Suppressor macrophage treated with lipopolysaccharide for 1 hour (primary cell): ENCODE measurements around the gene ALKAL2.

Experiments
- DNase-seq, 3 donors: peaks; one replicate each; pipeline ENCODE4 v3.0.0-alpha.2; 2020 to 2022

ALKAL2 gene

DNA sequence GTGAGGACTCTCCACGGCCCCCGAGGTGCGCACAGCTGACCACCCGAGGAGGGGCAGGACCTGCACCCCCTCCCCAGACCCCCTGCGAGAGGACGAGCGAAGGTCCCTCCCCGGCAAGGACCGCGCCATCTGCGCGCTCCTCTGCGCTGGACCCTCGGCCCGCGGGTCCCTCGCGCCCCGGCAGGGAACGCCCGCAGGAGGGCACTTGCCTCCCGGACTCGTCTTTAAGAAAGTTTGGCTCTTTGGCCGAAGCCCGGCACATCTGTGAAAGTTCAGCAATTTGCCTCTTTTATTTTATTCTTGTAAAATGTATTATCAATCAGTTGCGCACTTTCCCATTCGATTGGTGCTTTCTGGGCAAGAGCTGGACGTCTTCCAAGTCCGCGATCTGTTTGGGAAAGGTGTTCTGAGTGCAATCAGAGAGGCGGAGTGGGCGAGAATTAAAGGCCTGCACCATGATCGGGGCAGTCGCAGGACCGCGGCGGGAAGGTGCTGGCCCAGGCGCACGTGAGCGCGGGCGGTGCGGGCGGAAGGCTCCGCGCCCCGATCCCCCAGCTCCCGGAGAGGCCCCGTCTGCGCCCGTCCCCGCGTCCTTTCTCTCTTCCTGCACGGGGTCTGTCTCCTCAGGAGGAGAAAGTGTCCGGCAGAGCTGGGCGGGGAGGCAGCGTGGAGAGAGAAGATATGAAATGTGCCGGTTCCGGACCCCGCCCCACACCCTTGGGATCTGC is 1.6 kb upstream of the ALKAL2 start:
- DNase-seq: peak in 1 of 3 donors; percentile 34

DNA sequence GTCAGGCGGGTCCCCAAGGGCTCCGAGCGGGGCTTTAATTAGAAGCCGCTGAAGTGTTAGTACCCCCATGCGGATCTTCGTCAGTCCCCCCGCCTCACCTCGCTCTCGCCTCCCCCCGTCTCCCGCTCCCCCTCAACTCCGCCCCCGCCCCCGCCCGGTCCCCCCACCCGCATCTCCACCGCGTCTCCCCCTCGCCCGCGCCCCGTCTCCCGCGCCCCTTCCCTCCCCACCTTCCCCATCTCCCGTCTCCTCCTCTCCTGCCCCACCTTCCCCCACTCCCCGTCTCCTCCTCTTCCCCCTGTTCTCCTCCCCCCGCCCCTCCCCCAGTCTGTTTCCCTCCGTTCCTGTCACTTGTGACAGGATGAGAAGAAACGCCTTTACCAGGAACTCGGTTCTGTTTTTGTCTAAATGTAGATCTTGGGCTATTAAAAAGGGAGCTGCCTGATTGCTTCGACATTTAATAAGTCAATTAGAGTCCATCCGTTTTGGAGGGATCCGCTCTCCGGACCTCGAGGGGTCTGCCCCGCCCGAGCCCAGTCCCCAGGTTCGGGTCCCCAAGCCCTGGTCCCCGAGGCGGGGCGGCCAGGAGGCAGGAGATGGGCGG is 969 bp upstream of the ALKAL2 start:
- DNase-seq: peak in 1 of 3 donors; percentile 3

DNA sequence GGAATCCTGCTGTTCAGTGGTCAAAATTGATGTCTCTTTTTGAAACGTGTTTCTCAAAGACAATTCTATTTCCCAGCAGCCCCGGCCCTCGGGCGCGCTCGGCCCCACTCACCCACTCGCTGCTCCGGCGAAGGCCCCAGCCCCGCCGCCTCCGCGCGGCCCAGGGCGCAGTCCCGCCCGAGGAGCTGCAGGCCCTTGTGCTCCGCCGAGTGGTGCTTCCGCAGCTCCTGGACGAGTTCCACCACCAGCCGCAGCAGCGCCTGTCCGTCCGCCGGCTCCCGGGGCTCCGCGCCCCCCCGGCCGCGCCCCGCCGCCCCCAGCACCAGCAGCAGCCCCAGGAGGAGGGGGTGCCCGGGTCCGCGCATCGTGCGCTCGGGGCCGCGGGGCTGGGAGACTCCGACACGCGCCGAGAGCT is 413 bp downstream of the ALKAL2 start:
- peak in 2 of 3 donors; percentile 20 to 61 for DNase-seq

DNA sequence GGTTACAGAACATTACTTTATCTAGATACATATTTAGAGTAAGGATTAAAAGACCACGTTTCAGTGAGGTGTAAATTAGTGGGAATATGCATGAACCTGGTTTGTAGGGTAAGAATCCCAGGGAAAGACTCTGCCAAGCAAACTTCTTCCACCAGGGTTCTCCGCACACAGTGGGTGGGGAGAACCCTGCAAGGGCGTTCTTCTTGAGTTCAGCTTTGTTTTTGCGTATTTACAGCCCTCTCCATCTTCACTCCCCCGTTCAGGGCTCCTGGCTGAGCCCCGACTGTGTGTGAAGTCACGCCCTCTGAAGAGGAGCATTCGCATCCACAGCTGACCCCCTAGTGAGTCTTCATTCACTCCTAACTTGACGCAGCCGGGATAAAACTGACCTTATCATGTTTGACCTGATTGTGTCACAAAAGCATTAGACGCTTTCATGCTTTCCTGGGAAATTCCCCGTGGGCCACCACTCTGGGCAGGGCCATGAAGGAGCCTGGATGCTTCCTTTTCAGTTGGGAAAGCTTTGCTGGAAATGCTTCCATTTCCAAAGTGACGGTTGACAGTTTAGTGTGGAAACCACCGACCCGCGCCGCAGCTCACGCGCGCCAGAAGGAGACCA is 1.0 kb downstream of the ALKAL2 start:
- peak; percentile 35 to 76 (median 67) for DNase-seq

DNA sequence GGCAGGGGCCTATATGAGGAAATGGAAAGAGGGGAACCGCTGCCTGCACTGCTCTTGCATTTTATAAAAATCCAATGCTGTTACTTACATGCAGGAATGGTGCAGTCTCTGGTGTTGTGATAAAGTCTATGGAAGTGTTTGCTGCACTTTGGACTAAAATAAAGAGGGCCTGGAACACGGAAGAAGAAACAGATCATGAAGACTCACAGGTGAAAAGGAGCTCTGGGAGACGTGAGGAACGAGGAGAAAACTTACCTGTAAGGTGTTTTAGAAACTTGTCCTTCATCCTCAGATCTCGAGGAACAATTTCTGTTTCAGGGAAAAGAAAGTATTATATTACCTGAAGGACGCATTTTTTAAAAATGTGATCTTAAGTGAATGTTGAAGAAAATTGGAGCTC is 1.9 kb downstream of the ALKAL2 start:
- no peak for DNase-seq

DNA sequence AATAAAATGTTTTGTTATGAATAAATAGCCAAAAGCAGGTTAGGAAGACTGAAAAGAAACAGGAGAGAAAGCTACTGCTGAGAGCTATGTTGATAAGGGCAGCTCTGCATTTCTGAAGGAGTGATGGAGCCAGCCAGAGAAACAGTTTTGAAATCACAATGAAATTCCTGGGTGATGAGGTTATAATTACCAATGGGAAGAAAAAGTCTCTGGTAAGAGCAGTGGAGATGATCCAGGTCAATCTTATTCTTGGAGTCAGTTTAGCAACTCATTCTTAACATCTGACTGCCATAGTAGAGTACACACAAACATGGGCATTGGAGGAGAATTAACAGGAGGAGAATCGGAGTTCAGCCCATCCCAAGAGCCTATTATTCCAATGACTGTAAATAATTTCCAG is 2.4 kb downstream of the ALKAL2 start:
- no peak for DNase-seq

DNA sequence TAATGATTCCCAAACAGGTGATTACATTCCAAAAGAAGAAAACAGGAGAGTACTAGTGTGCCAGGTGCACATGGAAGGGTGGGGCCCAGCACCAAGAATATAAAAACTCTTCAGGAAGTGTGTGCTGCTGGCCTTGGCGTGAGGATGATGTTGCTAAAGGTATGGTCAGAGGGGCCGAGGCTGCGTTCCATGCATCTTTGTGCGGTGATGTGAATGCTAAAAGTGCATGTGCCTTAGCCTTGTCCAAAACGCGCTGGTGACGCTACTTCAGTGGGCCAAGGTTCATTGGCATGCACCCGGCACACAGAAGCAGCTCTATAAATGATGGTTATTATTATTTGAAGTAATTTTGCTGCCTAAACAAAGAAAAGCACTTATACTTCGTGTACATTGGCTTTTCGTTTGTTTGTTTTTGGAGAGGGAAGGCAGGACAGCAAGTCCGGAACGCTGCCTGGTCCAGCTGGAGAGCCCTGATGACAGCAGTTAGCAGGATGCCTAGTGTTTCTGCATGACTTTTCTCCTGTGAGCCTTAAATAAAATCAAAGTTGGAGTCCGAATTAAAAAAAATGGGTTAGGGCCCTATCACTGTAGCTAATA is 2.9 kb downstream of the ALKAL2 start:
- no peak for DNase-seq

DNA sequence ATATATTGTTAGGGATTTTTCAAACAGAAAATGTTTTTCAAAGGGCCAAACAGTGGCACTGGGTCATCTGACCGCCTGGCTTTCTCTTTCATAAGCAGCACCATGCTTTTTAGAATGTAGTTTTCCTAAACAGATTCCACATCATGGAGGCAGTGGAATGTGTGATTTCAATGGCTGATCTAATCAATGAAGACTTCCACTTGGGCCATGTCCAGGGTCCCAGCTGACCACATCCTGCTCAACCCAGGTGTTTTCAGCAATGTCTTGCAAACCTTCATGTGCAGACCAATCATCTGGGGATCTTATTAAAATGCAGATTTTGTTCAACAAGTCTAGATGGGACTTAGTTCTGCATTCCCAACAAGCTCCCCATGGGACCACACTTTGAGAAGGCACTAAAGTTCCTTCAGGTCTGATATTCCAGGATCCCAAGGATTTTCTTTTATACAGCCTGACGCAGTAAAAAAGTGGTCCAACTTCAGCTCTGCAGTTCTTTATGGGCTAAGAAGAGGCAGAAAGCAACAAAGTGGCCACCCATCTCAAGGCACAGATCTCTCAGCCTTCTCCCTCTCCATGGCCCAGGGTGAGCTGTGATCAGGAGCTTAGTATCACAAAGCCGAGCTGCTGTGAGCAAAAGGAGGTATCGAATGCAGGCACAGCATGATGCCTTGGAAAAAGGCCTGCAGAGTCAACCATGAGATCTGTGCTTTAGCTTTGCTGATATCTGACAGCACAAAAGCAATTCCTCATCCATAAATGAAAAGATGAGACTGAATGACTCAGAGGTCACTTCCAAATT is 3.7 kb downstream of the ALKAL2 start:
- DNase-seq: no peak

DNA sequence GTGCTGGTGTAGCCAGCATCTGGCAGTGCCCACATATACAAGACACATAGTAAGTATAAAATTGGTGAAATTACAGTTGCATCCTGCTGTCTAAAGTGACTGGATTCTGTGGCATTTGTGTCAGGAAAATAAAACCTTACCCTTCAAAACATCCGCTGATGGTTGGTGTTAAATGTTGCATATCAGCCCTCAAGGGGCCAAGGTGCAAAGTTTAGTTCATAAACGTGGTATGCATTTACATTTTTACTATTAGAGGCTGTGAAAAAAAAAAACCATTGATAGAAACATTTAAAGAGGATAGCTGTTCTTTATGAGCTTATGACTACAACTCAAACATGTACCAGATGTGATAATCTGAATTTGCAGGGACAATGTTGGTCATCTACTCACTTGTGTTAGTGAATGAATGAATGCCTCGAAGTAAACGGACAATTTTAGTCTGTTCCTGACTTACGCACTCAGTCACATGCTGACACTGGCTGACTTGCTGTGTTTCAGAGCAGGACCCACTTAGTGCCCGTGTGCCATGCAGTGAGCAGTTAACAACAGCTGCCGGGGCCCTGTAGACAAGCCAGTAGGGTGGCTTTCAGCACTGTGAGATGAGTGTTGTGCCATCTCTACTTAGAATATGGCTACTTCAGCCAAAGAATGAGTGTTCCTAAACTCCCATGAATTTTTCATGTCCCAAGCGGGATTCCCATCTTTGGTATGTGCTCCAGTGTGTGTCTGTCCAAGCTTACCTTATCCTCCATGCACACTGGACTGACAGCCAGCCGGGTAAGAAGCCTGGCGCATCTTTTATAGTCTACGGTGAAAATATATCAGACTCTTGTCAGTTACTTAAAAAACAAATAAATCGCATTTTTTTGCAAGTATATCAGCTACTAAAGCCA is 5.3 kb downstream of the ALKAL2 start:
- DNase-seq: no peak

DNA sequence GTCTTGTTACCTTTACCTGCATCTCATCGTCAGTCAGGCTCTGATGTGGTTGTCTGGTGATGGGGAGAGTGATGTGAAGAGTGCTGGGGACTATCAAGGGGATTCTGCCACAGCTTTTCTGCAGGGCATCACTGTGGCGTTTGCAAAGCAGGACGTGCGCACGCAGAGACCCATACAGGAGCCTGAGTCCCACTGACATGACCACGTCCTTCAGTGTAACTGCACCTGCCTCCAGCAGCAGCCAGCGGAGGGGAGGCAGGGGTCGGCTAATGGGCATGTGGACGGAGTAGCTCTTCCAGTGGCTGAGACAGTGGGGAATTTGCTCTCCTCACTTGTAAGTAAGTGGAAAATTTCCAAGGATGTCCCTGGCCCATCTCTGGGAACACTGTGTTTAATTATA is 6.5 kb downstream of the ALKAL2 start:
- no peak for DNase-seq

DNA sequence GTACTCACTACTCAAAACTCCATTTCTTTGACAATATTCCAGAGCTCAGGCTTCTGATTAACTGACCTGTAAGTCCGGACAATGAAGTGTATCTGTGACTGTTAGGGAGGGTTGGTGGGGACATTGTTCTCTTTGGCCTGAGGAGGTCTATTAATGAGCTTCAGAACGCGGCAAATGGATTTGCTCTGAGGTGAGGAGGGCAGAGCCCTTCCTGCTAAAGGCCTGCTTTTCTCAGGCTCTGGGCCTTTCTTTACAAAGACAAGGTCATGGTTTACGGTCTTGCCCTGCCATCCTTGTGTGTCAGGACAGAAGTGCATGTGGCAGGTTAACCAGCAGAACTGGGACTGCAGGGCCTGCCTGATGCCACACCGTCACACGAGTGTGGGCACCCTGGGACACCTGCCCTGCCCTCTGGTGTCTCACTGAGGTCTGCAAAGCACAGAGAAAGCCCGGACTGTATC is 7.2 kb downstream of the ALKAL2 start:
- no peak for DNase-seq

DNA sequence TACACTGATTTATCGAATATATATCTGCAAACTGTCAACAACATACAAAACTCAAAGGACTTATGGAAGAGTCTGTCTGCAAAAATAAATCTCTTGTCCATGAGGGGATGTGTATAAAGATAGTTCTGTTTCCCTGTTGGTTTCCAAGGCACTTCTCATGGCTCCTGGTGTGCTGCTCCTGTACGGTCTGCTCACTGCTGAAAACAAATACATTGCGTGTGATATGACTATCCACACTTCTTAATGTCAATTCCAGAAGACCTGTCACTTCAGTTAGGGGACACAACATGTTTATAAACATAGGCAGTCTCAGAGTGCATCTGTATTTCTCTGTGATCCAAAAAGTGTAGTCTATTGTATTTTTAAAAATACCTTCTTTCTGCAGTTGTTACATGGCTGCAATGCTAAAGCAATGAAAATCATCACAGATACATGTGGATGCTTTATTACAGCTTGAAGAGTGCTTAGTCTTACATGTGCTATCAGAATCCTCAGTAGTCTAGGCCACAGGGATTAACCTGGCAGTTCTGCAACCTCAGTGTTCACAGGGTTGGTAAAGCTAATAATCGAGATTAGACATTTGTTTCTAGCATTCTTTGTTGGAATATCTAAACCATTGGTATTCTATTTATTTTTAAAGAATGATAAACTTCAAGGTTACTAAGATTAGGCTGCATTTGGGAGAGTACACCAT is 7.8 kb downstream of the ALKAL2 start:
- DNase-seq: no peak

DNA sequence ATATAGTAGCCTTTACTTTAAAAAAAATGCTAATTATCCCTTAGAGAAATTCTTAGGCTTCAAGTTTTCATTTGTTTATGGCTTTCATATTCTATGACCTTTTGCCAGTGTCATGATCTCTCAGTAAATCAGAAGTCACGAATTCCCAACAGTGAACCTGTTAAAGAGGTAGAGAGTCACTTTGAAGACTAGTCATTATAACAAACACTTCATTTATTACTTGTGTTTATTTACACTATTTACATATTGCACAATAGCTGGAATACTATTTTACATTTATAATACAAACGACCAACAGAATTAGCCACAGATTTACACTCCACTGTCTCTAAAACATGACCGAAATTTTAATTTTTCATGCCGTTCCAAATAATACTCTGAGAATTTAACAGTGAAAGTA is 8.5 kb downstream of the ALKAL2 start:
- DNase-seq: no peak

DNA sequence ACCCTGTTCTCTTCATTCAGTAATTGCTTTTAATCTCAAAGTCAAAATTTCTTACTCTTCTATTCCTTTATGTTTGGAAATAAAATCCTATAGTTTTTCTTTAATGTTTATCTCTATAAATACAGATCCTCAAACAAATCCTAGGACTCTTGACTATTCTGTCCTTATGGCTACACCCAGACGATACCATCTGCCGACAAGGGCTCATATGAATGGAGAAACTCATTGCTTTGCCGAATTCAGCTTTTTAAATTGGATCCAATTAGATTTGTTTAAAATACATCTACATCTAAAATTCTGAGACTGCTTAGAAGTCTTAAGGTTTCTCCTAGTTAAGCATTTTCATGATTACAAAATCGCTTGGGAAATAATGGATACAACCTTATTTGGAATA is 9.0 kb downstream of the ALKAL2 start:
- DNase-seq: no peak

DNA sequence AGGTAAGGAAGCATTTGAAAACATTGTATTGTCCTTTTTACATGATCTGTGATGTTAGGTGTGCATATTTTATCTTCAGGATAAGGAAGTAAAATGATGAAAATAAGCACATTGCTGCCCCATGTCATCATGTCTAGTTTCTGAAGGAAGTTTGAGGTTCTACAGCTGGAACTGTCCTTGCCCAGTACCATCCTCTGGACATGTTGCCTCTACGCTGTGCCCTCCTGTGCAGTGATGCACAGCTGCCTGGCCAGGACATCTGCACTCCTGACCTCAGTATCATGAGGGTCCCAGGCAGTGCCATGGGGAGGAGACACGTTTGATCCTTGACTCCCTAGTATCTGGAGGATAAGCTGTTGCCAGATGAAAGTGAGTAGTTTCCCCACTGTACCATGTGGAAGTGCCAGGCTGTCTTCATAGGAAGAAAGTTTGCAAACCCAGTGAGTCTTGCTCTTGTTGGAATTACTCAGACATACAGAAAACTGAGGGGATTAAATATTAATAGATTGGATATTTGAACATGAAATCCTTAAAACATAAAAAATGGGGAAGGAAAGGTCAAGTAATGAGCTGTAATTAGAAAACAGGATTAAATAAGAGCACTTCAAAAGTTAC is 9.5 kb downstream of the ALKAL2 start:
- no peak for DNase-seq

DNA sequence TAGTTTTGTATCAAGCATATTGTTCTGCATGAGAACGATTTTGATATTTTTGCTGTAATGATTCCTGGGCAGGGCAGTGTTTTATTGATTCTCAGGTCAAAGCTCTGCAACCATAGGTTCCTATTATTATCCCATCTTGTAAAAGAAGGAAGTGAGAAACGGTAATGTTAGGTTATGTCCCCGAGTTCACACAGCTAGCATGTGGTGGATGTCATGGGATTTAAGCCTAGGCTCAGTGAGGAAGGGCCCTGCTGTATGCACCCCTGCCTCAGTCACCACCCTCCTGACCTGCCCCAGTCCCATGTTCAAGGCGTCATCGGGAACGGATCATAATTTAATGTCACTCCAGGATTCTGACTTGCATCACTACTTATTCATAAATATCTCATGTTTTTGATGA is 12.4 kb downstream of the ALKAL2 start:
- peak in 2 of 3 donors; percentile 12 to 43 for DNase-seq

DNA sequence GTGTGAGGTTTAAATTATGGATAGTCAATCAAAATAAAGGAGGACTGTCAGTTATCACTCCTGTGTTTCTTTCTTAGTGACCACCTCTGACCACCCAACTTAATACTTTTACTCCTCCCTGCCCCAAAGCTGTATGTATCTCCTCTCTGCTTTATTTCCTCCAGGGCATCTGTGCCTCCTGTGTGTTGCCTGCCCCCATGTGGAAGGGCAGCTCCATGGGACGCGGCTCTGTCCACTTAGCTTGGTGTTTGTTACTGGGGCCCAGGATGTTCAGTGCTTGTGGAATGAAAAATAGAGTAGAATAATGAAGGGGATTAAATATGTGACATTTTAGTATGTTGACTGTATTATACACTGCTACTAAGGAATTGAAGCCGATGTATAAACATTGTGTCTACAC is 13.4 kb downstream of the ALKAL2 start:
- peak in 1 of 3 donors; percentile 10 for DNase-seq

DNA sequence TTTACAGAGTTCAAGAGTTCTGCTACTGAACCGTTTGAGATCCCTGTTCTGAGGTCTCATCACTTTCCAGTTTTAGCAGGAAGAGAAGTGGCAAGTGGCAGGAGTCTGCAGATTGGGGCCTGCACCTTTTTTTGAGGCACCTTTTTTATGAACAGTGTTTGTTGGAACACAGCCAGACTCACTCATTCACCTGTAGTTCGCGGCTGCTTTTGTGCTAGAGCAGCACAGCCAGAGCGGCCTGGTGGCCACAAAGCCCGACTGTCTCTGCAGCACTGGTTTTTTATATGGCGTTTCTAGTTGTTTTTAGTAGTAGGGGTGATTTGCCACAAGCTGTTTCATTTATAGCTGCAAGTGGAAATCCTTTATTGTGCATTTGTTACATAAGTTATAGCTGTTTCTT is 14.6 kb downstream of the ALKAL2 start:
- no peak for DNase-seq

DNA sequence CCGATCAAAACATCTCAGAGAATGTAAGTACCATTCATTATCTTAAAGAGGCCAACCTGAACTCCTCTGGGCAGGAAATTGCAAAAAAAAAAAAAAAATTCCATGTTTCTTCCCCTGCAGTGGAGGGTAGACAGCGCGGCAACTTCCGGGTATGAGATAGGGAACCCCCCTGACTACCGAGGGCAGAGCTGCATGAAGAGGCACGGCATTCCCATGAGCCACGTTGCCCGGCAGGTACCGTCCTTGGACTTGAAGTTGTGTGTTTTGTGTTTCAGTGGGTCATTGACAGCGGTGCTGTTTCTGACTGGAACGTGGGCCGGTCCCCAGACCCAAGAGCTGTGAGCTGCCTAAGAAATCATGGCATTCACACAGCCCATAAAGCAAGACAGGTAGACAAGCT is 16.0 kb downstream of the ALKAL2 start:
- no peak for DNase-seq

DNA sequence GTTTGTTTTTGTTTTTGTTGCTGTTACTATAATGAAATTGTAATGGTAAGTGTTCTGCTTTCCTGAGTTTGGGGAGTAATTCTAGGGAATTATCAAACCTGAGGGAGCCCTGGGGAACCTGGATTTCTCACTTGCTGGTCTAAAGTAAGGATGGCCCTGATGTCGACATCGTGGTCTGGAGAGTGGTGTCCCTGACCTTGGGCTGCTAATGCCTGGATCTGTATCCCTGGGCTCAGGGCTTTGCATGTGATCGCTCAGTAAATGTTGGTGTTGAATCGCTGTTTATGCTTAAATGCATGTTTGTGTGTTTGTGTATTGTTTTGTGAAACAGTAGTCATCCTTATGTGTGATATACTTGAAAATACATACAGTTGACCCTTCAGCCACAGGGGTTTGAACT is 17.0 kb downstream of the ALKAL2 start:
- no peak for DNase-seq
